Liver (tissue), 9 donors: ENCODE data around the gene ADAMTS14. TPM values are rescaled to one million over a fixed set of nuclear protein-coding genes. Genes with fewer than 3 reads are reported as not detected.

Source experiments
- DNase-seq: peaks from one replicate; pipeline ENCODE4 v3.0.0-alpha.2; 2017; ENCODE audit warnings: low spot score
- H3K27ac ChIP-seq, 2 donors: one replicate each; pipeline ENCODE4 v1.7.0; 2013; ENCODE audit warnings: inconsistent platforms in 2 of 2, low read length in 2 of 2, control low read depth in 1 of 2, low read depth in 1 of 2, mild to moderate bottlenecking in 1 of 2
- H3K27me3 ChIP-seq, 4 donors: one replicate each; pipeline versions ENCODE4 v1.6.1 to v1.7.0; 2013; ENCODE audit warnings: low read length in 3 of 4, inconsistent platforms in 1 of 4, mild to moderate bottlenecking in 1 of 4, moderate library complexity in 1 of 4; ENCODE audit not compliant: control insufficient read depth in 4 of 4, insufficient read depth in 4 of 4
- H3K36me3 ChIP-seq, 4 donors: one replicate each; pipeline versions ENCODE4 v1.6.1 to v1.7.0; 2013; ENCODE audit warnings: low read length in 3 of 4, mild to moderate bottlenecking in 3 of 4, low read depth in 1 of 4, moderate library complexity in 1 of 4; ENCODE audit not compliant: control insufficient read depth in 4 of 4, insufficient read depth in 3 of 4
- H3K4me1 ChIP-seq, 4 donors: one replicate each; pipeline versions ENCODE4 v1.6.1 to v1.7.0; 2013; ENCODE audit warnings: low read length in 3 of 4, mild to moderate bottlenecking in 3 of 4, moderate library complexity in 1 of 4; ENCODE audit not compliant: control insufficient read depth in 4 of 4, insufficient read depth in 4 of 4
- H3K4me3 ChIP-seq, 3 donors: one replicate each; pipeline versions ENCODE4 v1.6.1 to v1.7.0; 2013; ENCODE audit warnings: low read length in 3 of 3, control low read depth in 1 of 3, low read depth in 1 of 3, mild to moderate bottlenecking in 1 of 3
- H3K9ac ChIP-seq, 2 donors: one replicate each; pipeline ENCODE4 v1.7.0; 2013; ENCODE audit warnings: low read length in 2 of 2, mild to moderate bottlenecking in 2 of 2, moderate library complexity in 2 of 2, control low read depth in 1 of 2, low read depth in 1 of 2
- H3K9me3 ChIP-seq, 4 donors: one replicate each; pipeline versions ENCODE4 v1.6.1 to v1.7.0; 2013; ENCODE audit warnings: low read length in 3 of 4; ENCODE audit not compliant: control insufficient read depth in 4 of 4
- ATF3 ChIP-seq: IDR thresholded peaks from 2 replicates; pipeline ENCODE4 v1.6.1; 2016; ENCODE audit warnings: antibody characterized with exemption
- CTCF ChIP-seq: fragments of 150-350 bp; IDR thresholded peaks from 2 replicates; pipeline ENCODE4 v1.5.1; 2017; ENCODE audit warnings: improper control_type of control experiment, low read depth, low read length; ENCODE audit not compliant: missing input control
- EGR1 ChIP-seq, 2 donors: IDR thresholded peaks; 2 replicates each; pipeline ENCODE4 v1.6.1; 2016 to 2018; ENCODE audit warnings: antibody characterized with exemption in 2 of 2, low read depth in 2 of 2
- FOXA1 ChIP-seq: IDR thresholded peaks from 2 replicates; pipeline ENCODE4 v1.6.1; 2016; ENCODE audit warnings: antibody characterized with exemption
- FOXA2 ChIP-seq: IDR thresholded peaks from 2 replicates; pipeline ENCODE4 v1.6.1; 2016; ENCODE audit warnings: antibody characterized with exemption
- GABPA ChIP-seq, 2 donors: IDR thresholded peaks in 1 of 2; conservative IDR thresholded peaks in 1 of 2; 2 replicates each; pipeline ENCODE4 v1.6.1; 2016; ENCODE audit warnings: antibody characterized with exemption in 2 of 2, mild to moderate bottlenecking in 1 of 2, moderate library complexity in 1 of 2
- HNF4A ChIP-seq, 2 donors: conservative IDR thresholded peaks; 2 replicates each; pipeline ENCODE4 v1.6.1; 2016; ENCODE audit warnings: antibody characterized with exemption in 2 of 2, mild to moderate bottlenecking in 2 of 2
- HNF4G ChIP-seq: IDR thresholded peaks from 2 replicates; pipeline ENCODE4 v1.6.1; 2016; ENCODE audit warnings: antibody characterized with exemption
- JUND ChIP-seq, 2 donors: IDR thresholded peaks; 2 replicates each; pipeline ENCODE4 v1.6.1; 2016; ENCODE audit warnings: antibody characterized with exemption in 2 of 2
- MAX ChIP-seq: IDR thresholded peaks from 2 replicates; pipeline ENCODE4 v1.6.1; 2016; ENCODE audit warnings: antibody characterized with exemption
- NR2F2 ChIP-seq: IDR thresholded peaks from 2 replicates; pipeline ENCODE4 v1.6.1; 2016; ENCODE audit warnings: antibody characterized with exemption
- RAD21 ChIP-seq, 2 donors: IDR thresholded peaks; 2 replicates each; pipeline ENCODE4 v1.6.1; 2016; ENCODE audit warnings: antibody characterized with exemption in 2 of 2, mild to moderate bottlenecking in 2 of 2
- REST ChIP-seq: IDR thresholded peaks from 2 replicates; pipeline ENCODE4 v1.6.1; 2016; ENCODE audit warnings: antibody characterized with exemption, mild to moderate bottlenecking
- RXRA ChIP-seq, 2 donors: IDR thresholded peaks; 2 replicates each; pipeline ENCODE4 v1.6.1; 2017 to 2018; ENCODE audit warnings: antibody characterized with exemption in 2 of 2, mild to moderate bottlenecking in 1 of 2
- SP1 ChIP-seq: IDR thresholded peaks from 2 replicates; pipeline ENCODE4 v1.6.1; 2018; ENCODE audit warnings: antibody characterized with exemption, mild to moderate bottlenecking
- TAF1 ChIP-seq: conservative IDR thresholded peaks from 2 replicates; pipeline ENCODE4 v1.6.1; 2016; ENCODE audit warnings: antibody characterized with exemption, mild to moderate bottlenecking
- YY1 ChIP-seq: IDR thresholded peaks from 2 replicates; pipeline ENCODE4 v1.6.1; 2016; ENCODE audit warnings: antibody characterized with exemption, mild to moderate bottlenecking
- ZBTB33 ChIP-seq: IDR thresholded peaks from 2 replicates; pipeline ENCODE4 v1.6.1; 2016; ENCODE audit warnings: antibody characterized with exemption
- WGBS: extraction: QIAGEN DNeasy Blood & Tissue Kit; methylation state at CpG from one replicate; pipeline ENCODE4 v1.1.7; 2013; 5-methylcytosine and 5-hydroxymethylcytosine counted together
- polyA plus RNA-seq, 2 donors: library from polyadenylated mRNA; stranded (reverse) in 1 of 2; unstranded in 1 of 2; fragments of 200-250 nt in 1 of 2; fragments of >200 nt in 1 of 2; fragmentation: Nextera tagmentation in 1 of 2; extraction: Ambion mirVana in 1 of 2; gene quantifications; one replicate each; pipeline versions ENCODE4 v1.2.1 to v1.2.3, GENCODE V29; 2013 to 2015
- total RNA-seq, 2 donors: library from RNA; depleted of rRNA; stranded (reverse); fragments of >200 nt; gene quantifications; one replicate each; pipeline ENCODE4 v1.2.3, GENCODE V29; 2014
- donor health status: healthy.
- donor health status: healthy.
- donor health status: healthy.
- donor health status: healthy.
- donor health status: healthy.

Gene ADAMTS14
- total and polyA plus RNA-seq, 4 donors, result 0.09 to 0.33 (median 0.13) TPM

- no peak overlapping the region for H3K9ac ChIP-seq
Observed at GRCh38 chr10:70693619-70694335, 21.5 kb downstream of the ADAMTS14 start.

GRCh38 chr10:70694418-70695141 lies 22.3 kb downstream of the ADAMTS14 start:
- no peaks in the 10 kb centered on the region for H3K9me3 ChIP-seq
- no peak overlapping the region for H3K9ac ChIP-seq
- WGBS, result 74% methylated on average over 6 of the region's 6 CpGs
- H3K36me3 ChIP-seq, result no peaks in the 10 kb centered on the region
- no peak overlapping the region for H3K4me3 ChIP-seq
- no peaks in the 10 kb centered on the region for H3K27me3 ChIP-seq
- H3K4me1 ChIP-seq, result no peaks in the 10 kb centered on the region
- DNase-seq, result no peak
- no peak overlapping the region for H3K27ac ChIP-seq
- TF ChIP-seq HNF4G (no peak), REST (no peak), ATF3 (no peak), NR2F2 (no peak), RAD21 (IDR thresholded peaks at IDR 0.05) (no peak), FOXA2 (no peak)

More at GRCh38 chr10:70693619-70694335, 21.5 kb downstream of the ADAMTS14 start:
- Histone ChIP-seq H3K9me3 (no peaks in the 10 kb centered on the region), H3K27me3 (no peaks in the 10 kb centered on the region), H3K4me1 (no peaks in the 10 kb centered on the region), H3K4me3 (no peak overlapping the region), H3K27ac (no peak overlapping the region), H3K36me3 (no peaks in the 10 kb centered on the region)
- 78% methylated on average over 19 of the region's 19 CpGs for WGBS
- DNase-seq, result no peak
- TF ChIP-seq EGR1 (IDR thresholded peaks at IDR 0.05; ENCODE audit: low read depth in 2 of 2), result no peak
- TF ChIP-seq RAD21 (IDR thresholded peaks at IDR 0.05), result no peak
- TF ChIP-seq CTCF, result no peak
- no peak for TF ChIP-seq FOXA2
- TF ChIP-seq GABPA (IDR thresholded peaks at IDR 0.05 in 1 of 2, conservative IDR thresholded peaks at IDR 0.05 in 1 of 2), result no peak
- TF ChIP-seq TAF1, result no peak
- no peak for TF ChIP-seq SP1
- no peak for TF ChIP-seq HNF4A (conservative IDR thresholded peaks at IDR 0.05)
- no peak for TF ChIP-seq ATF3
- no peak for TF ChIP-seq HNF4G
- no peak for TF ChIP-seq MAX
- no peak for TF ChIP-seq ZBTB33
- TF ChIP-seq FOXA1, result no peak
- no peak for TF ChIP-seq JUND (IDR thresholded peaks at IDR 0.05)
- TF ChIP-seq NR2F2, result no peak
- no peak for TF ChIP-seq RXRA (IDR thresholded peaks at IDR 0.05)
- no peak for TF ChIP-seq YY1
